Frontal cortex (tissue), 4 donors: ENCODE data around the gene KCNC2. TPM values are rescaled to one million over a fixed set of nuclear protein-coding genes. Genes with fewer than 3 reads are reported as not detected.

Source experiments
- DNase-seq, 2 donors: peaks; one replicate each; pipeline ENCODE4 v3.0.0; 2012; ENCODE audit warnings: low spot score in 2 of 2
- FAIRE-seq: peaks from 2 replicates; lab custom pipeline; 2012; peaks lifted over from hg19 to GRCh38; lab: Jason Lieb, UNC
- total RNA-seq: library from RNA; depleted of rRNA; stranded (reverse); fragments of >200 nt; gene quantifications from one replicate; pipeline ENCODE4 v1.2.3, GENCODE V29; 2014
- donor health status: control.
- donor health status: control.
- donor health status: control.

The KCNC2 gene
- total RNA-seq, 1 donor from 2014 or later = 22.4 TPM

GRCh38 chr12:75081305-75081704 is 128.3 kb downstream of the KCNC2 start:
- no peak for FAIRE-seq
- no peak for DNase-seq

GRCh38 chr12:75080582-75080981 is 129.1 kb downstream of the KCNC2 start:
- no peak for DNase-seq
- FAIRE-seq = no peak

GRCh38 chr12:75065482-75065881 is 144.2 kb downstream of the KCNC2 start:
- DNase-seq (no peak), FAIRE-seq (no peak)

DNA sequence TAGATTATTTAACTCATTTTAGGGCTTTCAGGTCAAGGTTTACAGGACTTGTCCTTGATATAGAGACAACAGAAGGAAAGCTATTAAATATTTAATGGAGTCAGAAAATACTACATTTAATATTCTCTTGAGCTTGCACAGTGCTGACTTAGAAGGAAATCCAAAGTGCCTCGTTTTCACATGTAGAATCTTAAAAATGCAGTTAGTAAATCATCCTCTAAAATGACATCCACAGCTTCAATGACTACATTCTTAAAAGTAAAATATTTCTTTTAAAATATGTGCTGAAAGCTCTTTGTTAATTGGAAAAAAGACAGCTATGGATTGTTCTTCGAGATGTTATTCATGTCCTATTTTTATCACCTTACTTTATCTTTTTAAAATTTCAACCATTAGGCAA is 146.9 kb downstream of the KCNC2 start:
- FAIRE-seq (no peak), DNase-seq (no peak)

GRCh38 chr12:75058228-75058627 is 151.4 kb downstream of the KCNC2 start:
- no peak for DNase-seq
- FAIRE-seq = no peak

DNA sequence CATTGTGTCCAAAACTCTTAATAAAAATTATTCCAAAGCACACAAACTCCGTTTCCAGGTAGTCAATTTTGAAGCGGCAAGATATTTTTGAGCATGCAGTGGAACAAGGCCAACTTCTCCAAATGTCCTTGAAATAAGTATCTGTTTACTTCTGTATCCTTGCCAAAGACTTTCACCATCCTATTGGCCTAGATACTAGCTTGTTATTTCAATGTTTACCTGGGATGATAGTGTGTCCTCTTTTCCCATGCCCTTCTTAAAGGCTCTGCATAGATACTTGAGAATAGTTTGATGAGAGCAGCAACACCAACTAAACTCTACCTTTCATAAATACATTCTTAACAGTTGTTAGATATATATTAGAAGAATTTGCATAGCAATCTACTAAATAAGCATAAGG is 160.9 kb downstream of the KCNC2 start:
- no peak for DNase-seq
- no peak for FAIRE-seq

GRCh38 chr12:75047885-75048525 is 161.6 kb downstream of the KCNC2 start:
- FAIRE-seq (no peak), DNase-seq (no peak)

DNA sequence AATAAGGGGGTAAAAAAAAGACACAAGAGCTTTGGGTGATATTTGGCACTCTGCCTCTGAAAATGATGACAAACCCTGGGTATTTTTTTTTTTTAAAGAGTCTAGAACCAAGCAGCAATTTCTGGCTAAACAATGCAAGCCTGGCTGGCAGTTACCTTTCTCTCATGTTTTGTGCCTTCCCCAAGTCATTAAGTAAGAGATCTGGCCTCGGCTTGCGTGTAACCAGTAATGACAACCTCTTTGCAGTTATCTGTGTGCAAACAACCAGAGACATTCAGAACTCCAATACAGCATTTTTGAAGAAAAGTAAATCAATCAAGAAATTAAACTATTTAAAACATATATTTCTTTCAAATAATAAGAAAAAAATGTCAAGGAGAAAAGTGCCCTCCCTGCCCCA is 167.5 kb downstream of the KCNC2 start:
- FAIRE-seq (no peak), DNase-seq (no peak)

DNA sequence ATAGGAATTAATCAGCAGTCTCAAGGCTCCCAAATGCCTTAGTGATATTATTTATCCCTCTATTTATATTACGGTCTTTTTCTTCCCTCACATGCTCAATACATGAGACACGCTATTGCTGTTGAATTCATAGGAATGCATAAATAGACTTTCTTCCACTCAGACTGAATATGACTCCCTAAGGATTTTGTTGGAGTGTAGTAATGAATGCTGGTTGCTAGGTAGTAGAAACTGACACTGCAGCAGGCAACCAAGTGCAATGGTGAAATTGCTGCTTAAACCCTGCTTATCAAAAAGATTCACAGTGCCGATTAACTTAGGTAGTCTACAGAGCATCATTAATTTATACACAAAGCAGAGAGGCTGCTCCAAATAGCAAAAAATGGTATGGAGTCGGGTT is 168.2 kb downstream of the KCNC2 start:
- FAIRE-seq (no peak), DNase-seq (no peak)

GRCh38 chr12:75020068-75020557 is 189.5 kb downstream of the KCNC2 start:
- FAIRE-seq (no peak), DNase-seq (no peak)

DNA sequence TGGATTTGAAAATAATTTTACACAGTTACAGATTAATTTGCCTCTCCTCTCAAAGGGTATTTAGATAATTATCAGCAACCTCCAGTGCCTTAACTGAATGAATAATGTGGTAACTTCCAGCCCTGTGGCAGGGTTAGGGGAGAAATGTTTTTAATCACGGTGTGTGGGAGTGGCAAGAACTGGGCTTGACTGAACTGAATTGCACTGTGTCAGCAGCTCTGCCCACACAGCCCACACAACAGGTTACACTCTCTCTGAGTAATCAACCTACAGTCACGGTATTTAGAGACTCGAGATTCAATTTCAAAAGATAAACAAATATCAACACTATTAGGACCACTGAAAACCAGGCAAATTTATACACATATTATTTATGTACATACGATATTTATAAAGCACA is 198.5 kb downstream of the KCNC2 start:
- FAIRE-seq = no peak
- DNase-seq = no peak

GRCh38 chr12:75007133-75007532 is 202.5 kb downstream of the KCNC2 start:
- DNase-seq = no peak
- no peak for FAIRE-seq

GRCh38 chr12:75000120-75000519 is 209.5 kb downstream of the KCNC2 start:
- FAIRE-seq (no peak), DNase-seq (no peak)

- no peak for FAIRE-seq
- no peak for DNase-seq
These were observed 210.2 kb downstream of the KCNC2 start for GRCh38 chr12:74999474-74999873.

Other genes with a start within 250 kb of the KCNC2 start
- 9.8 TPM for gene CAPS2, start 120.5 kb upstream of the KCNC2 start, total RNA-seq
- under 0.01 TPM for gene GLIPR1L1, start 124.8 kb upstream of the KCNC2 start, total RNA-seq
- 0.41 TPM for gene GLIPR1L2, start 181.2 kb upstream of the KCNC2 start, total RNA-seq